ENCODE results near the gene TICRR.

TICRR gene

DNA sequence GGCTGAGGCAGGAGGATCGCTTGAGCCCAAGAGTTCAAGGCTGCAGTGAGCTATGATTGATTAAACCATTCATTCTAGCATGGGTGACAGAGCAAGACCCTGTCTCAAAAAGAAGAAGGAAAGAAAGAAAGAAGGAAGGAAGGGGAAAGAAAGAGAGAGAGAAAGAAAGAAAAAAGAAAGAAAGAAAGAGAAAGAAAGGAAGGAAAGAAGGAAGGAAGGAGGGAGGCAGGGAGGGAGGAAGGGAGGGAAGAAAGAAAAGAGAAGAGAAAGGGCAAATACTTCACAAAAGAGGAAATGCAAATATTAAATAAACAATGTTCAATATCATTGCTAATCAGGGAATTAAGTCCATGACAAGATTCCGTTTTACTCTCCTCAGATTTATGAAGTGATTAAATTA lies 84.0 kb downstream of the TICRR start:
- TF ChIP-seq, protein P1, sequence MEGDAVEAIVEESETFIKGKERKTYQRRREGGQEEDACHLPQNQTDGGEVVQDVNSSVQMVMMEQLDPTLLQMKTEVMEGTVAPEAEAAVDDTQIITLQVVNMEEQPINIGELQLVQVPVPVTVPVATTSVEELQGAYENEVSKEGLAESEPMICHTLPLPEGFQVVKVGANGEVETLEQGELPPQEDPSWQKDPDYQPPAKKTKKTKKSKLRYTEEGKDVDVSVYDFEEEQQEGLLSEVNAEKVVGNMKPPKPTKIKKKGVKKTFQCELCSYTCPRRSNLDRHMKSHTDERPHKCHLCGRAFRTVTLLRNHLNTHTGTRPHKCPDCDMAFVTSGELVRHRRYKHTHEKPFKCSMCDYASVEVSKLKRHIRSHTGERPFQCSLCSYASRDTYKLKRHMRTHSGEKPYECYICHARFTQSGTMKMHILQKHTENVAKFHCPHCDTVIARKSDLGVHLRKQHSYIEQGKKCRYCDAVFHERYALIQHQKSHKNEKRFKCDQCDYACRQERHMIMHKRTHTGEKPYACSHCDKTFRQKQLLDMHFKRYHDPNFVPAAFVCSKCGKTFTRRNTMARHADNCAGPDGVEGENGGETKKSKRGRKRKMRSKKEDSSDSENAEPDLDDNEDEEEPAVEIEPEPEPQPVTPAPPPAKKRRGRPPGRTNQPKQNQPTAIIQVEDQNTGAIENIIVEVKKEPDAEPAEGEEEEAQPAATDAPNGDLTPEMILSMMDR (conservative IDR thresholded peaks at IDR 0.05; ENCODE audit: low read length): no peak
- no peak overlapping the region for H3K4me3 ChIP-seq (ENCODE audit: low read length)
- no peak for DNase-seq (ENCODE audit: low read depth)

DNA sequence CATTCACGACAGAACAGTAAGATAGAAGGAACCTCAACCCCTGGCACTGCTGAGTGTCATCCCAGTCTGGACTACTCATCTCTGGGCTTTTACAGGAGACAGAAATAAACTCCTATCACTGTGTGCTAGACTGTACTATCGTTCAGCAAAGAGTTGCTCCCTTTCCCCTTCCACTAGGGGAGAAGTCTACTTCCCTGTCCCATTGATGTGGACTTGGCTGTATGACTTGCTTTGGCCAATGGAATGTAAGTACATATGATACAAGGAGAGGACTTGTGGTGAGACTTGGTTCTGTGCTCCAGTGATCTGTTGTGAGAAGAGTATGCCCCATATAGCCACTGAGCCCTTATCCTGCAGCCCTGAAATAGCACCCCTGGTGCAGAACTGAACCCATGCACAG lies 85.3 kb downstream of the TICRR start:
- TF ChIP-seq, protein P1 (conservative IDR thresholded peaks at IDR 0.05; ENCODE audit: low read length): no peak
- DNase-seq (ENCODE audit: low read depth): no peak
- H3K4me3 ChIP-seq (ENCODE audit: low read length): no peak overlapping the region

DNA sequence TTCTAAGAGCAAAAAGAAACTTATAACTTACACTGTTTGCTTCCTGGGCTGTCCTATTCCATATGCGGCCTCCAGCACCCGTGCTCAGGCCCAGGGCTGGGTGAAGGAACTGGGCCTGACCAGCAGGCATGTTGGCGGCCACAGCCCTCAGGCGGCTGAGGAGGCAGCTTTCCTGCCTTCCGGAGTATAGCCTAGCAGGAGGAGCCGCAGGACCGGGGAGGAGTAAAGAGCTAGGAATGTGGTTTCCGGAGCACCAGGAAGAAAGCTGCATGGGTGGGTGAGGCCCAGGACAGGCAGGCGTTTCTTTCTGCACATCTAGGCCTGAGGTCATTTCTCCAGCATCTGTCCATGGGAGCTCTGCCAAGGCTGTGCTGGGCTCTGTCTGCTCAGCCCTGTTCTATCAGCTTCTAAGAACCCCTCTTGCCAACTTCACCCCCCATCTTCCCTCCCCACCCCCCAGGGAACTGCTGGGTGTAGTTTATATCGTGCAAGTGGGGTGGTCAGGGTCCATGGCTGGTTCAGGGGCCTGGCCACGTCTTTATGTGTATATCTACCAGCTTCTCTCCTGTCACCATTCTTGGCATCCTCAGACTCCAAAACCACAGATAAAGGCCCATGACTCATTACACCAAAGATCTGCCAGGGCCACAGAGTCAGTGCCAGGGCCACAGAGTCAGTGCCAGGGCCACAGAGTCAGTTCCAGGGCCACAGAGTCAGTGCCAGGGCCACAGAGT lies 87.8 kb downstream of the TICRR start:
- DNase-seq (ENCODE audit: low read depth): peak; percentile 98
- TF ChIP-seq, protein P1 (conservative IDR thresholded peaks at IDR 0.05; ENCODE audit: low read length): no peak
- peak overlapping the region; percentile 60 for H3K4me3 ChIP-seq (ENCODE audit: low read length)

DNA sequence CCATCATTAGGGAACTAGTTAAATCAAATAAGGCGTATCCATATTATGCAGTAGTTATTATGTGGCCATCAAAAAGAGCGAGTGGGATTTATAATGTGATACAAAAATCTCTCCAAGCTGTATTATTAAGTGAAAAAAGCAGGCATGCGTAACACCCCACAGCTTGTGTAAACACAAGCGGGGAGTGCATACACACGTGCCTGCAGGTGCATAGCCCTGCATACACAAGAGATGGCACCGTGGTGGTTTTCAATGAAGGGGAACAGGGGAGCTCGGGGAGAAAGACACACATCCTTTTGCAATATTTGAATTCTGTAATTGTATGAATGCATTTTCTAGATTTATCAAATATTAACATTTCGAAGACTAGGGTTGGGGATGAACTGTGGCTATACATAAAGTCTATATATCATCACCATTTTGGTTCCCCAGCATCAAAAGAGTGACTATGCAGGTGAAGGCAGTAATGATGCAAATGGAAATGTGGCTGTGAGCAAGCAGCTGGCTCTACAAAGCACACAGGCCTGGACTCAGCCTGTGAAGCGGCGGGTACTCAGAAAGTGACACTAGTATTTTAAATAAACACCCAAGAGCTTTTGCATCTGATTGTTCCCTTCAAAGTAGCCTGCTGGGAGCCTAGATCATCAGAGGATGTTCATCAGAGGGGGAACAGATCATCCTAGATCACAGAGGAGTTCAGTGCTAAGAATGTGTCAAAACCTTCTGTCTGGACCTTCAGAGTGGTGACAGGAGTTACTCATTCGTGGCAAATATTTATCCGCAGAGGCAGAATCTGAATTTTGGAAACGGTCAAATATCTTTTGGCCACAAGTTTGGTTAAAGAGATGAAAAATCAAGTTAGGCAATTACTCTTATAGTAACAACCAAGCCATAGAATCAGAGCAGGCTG lies 89.4 kb downstream of the TICRR start:
- TF ChIP-seq, protein P1 (conservative IDR thresholded peaks at IDR 0.05; ENCODE audit: low read length): no peak
- peak overlapping the region; percentile 39 for H3K4me3 ChIP-seq (ENCODE audit: low read length)
- DNase-seq (ENCODE audit: low read depth): no peak

DNA sequence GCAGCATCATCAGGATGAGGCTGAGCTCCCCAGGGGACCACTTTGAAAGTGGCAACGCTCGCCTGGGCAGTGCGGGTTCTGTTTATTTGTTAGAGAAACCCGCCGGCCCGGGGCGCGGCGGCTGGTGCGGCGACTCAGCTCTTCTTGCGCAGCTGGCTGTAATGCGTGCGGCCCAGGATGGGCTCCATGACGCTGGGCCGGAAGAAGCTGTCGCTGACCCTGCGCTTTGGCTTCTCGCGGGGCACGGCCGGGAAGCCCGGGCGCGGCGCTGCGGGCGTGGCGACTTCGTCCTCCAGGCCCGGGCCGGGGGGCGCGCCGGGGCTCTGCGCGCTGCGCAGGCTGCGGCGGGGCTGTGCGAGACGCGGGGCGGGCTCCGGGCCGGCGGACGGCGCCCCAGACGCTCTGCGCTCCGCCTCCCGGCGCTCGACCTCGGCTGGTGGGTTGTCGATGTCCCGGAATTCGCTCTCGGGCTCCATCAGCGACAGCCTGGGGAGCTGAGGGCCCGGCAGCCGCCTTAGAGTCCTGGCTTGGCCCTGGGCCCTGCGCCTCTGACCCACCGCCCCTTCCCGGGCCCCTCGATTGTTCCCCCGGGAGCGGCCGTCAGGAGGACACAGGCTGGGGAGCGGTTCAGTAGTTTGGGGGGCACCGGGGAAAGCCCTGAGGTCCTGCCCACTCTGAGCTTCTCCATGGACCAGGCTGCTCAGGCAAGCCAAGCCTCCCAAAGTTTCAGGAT lies 90.3 kb downstream of the TICRR start:
- TF ChIP-seq, protein P1 (conservative IDR thresholded peaks at IDR 0.05; ENCODE audit: low read length): no peak
- peak overlapping the region; percentile 39 for H3K4me3 ChIP-seq (ENCODE audit: low read length)
- peak; percentile 70 for DNase-seq (ENCODE audit: low read depth)

DNA sequence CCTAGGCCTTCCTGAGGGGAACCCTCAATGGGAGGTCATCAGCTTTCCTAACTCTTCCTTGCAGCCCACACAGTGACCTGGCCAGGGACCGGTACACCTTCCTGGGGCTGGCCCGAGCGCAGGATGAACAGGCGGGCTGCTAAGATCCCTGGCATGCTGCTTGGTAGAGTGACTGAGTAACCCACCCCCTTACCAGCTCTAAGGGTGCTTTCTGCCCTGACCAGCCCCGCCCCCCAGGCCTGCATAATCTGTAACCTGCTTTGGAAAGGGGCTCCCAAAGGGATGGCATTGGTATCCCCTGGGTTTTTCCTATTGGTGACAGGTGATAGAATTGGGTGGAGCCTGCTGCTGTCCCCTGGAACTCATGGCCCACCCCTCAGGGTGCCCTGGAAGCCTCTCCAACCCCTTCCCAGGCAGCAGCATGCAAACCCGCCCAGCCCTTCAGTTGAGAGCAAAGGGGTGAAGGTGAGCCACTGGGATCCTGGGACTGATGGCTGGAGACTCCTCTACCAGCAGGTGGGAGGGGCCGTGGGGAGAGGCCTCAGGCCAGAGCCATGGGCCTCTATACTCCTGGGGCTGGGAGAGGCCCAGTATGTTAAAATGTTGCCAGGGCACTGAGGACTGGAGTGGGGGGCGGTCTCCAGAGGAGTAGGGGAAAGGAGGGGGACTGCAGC lies 91.1 kb downstream of the TICRR start:
- TF ChIP-seq, protein P1 (conservative IDR thresholded peaks at IDR 0.05; ENCODE audit: low read length): no peak
- no peak overlapping the region for H3K4me3 ChIP-seq (ENCODE audit: low read length)
- DNase-seq (ENCODE audit: low read depth): no peak

Measured in AG10803 (cell line).